Left lung (tissue), 10 donors: ENCODE results near the gene BAG3. TPM values are rescaled to one million over a fixed set of nuclear protein-coding genes. Genes with fewer than 3 reads are reported as not detected.

Experiments
- ATAC-seq: fragments of 200-7000 bp; cut with Tn5 transposase; one replicate; pipeline ENCODE4 v1.9.1; 2020; ENCODE audit warnings: moderate library complexity
- DNase-seq, 4 donors: peaks; one replicate each; pipeline ENCODE4 v3.0.0-alpha.2; 2013 to 2020
- H3K27ac ChIP-seq, 2 donors: fragments of 200-600 bp; sonication (generic) in 1 of 2; one replicate each; pipeline versions ENCODE4 v1.5.0 to v1.8.0; 2020 to 2021
- H3K27me3 ChIP-seq, 2 donors: fragments of 200-600 bp; sonication (generic) in 1 of 2; one replicate each; pipeline versions ENCODE4 v1.5.0 to v1.8.0; 2020 to 2021
- H3K36me3 ChIP-seq, 2 donors: fragments of 200-600 bp; sonication (generic) in 1 of 2; one replicate each; pipeline versions ENCODE4 v1.5.0 to v1.8.0; 2020 to 2021
- H3K4me1 ChIP-seq, 2 donors: fragments of 200-600 bp; one replicate each; pipeline ENCODE4 v1.8.0; 2021
- H3K4me3 ChIP-seq, 2 donors: fragments of 200-600 bp; sonication (generic) in 1 of 2; one replicate each; pipeline versions ENCODE4 v1.5.0 to v1.8.0; 2020 to 2021; ENCODE audit warnings: mild to moderate bottlenecking in 1 of 2
- H3K9me3 ChIP-seq, 2 donors: fragments of 200-600 bp; sonication (generic) in 1 of 2; one replicate each; pipeline versions ENCODE4 v1.5.0 to v1.8.0; 2020 to 2021
- CTCF ChIP-seq, 2 donors: fragments of 200-600 bp; sonication (generic) in 1 of 2; IDR thresholded peaks; one replicate each; pipeline versions ENCODE4 v1.5.0 to v1.8.0; 2021; ENCODE audit warnings: antibody characterized with exemption in 2 of 2
- intact Hi-C, 2 donors: fragments of 100-400 bp; cut with DNase I; formaldehyde crosslinking; loops; one replicate each; pipeline versions ENCODE4 v1.11.2 to v1.14.2; 2022
- polyA plus RNA-seq, 6 donors: library from polyadenylated mRNA; unstranded; fragments of 120-200 nt; gene quantifications; one replicate each; pipeline ENCODE4 v1.2.1, GENCODE V29; 2013; ENCODE audit not compliant: insufficient read length in 6 of 6
- total RNA-seq, 2 donors: library from RNA; stranded (reverse); fragmentation: NEBNext Ultra II Directional; extraction: Animal tissue kit (Norgen Biotek cat#: 25700); gene quantifications; one replicate each; pipeline ENCODE4 v1.2.1, GENCODE V29; 2021
- donor health status: DM: no; HTN: yes; CAD: no.
- donor health status: DM: no; HTN: no; CAD: no.

The BAG3 gene
- total and polyA plus RNA-seq, 8 donors: 15.5 to 49.9 (median 19.6) TPM

- DNase-seq (no peak), ATAC-seq (no peak)
- Histone ChIP-seq H3K4me3 (no peak overlapping the region), H3K27ac (no peak overlapping the region), H3K4me1 (no peaks in the 10 kb centered on the region), H3K36me3 (no peaks in the 10 kb centered on the region), H3K27me3 (no peaks in the 10 kb centered on the region), H3K9me3 (no peaks in the 10 kb centered on the region)
- no peak for TF ChIP-seq CTCF (IDR thresholded peaks at IDR 0.05)
- intact Hi-C loops: no loop called here
Observed at GRCh38 chr10:119638982-119639381, 12.2 kb upstream of the BAG3 start.

GRCh38 chr10:119640384-119640783 lies 10.8 kb upstream of the BAG3 start:
- intact Hi-C loops: no loop called here
- no peaks in the 10 kb centered on the region for H3K36me3 ChIP-seq
- no peak for ATAC-seq
- peaks cover 0 to 13% of the 10 kb centered on the region in 2 donors for H3K9me3 ChIP-seq
- DNase-seq: no peak
- H3K4me1 ChIP-seq: no peaks in the 10 kb centered on the region
- no peak for TF ChIP-seq CTCF (IDR thresholded peaks at IDR 0.05)
- H3K27ac ChIP-seq: no peak overlapping the region
- H3K4me3 ChIP-seq: no peak overlapping the region
- no peaks in the 10 kb centered on the region for H3K27me3 ChIP-seq

- ATAC-seq: no peak
- intact Hi-C loops: no loop called here
- Histone ChIP-seq H3K27me3 (no peaks in the 10 kb centered on the region), H3K4me3 (no peak overlapping the region), H3K36me3 (no peaks in the 10 kb centered on the region), H3K4me1 (no peaks in the 10 kb centered on the region), H3K9me3 (peaks cover 0 to 14% of the 10 kb centered on the region in 2 donors), H3K27ac (no peak overlapping the region)
- DNase-seq: no peak
- TF ChIP-seq CTCF (IDR thresholded peaks at IDR 0.05): no peak
Observed at GRCh38 chr10:119640875-119641526, 10.2 kb upstream of the BAG3 start.

GRCh38 chr10:119642556-119643111 lies 8.5 kb upstream of the BAG3 start:
- TF ChIP-seq CTCF (IDR thresholded peaks at IDR 0.05): no peak
- no peak for ATAC-seq

GRCh38 chr10:119643306-119644204 lies 7.6 kb upstream of the BAG3 start:
- no peak for TF ChIP-seq CTCF (IDR thresholded peaks at IDR 0.05)
- Histone ChIP-seq H3K4me3 (no peak overlapping the region), H3K36me3 (no peaks in the 10 kb centered on the region), H3K4me1 (no peaks in the 10 kb centered on the region), H3K27me3 (no peaks in the 10 kb centered on the region), H3K9me3 (peaks cover 0 to 14% of the 10 kb centered on the region in 2 donors), H3K27ac (no peak overlapping the region)
- DNase-seq (no peak), ATAC-seq (no peak)
- intact Hi-C loops: no loop called here

More at GRCh38 chr10:119642556-119643111, 8.5 kb upstream of the BAG3 start:
- intact Hi-C loops: no loop called here
- Histone ChIP-seq H3K27me3 (no peaks in the 10 kb centered on the region), H3K4me1 (no peaks in the 10 kb centered on the region), H3K36me3 (no peaks in the 10 kb centered on the region), H3K27ac (no peak overlapping the region), H3K9me3 (peaks cover 0 to 14% of the 10 kb centered on the region in 2 donors), H3K4me3 (no peak overlapping the region)
- DNase-seq: no peak
